Esophagus squamous epithelium (tissue), 4 donors: ENCODE measurements around the gene SHF.

Experiments used
- CTCF ChIP-seq, 6 experiments: fragments of 450-650 bp in 4 of 6; fragments of 200-600 bp in 2 of 6; sonication (generic) in 2 of 6; IDR thresholded peaks; one replicate each; pipeline ENCODE4 v1.5.1; 2016 to 2019; ENCODE audit warnings: antibody characterized with exemption in 6 of 6, mild to moderate bottlenecking in 4 of 6, moderate library complexity in 4 of 6
- POLR2A ChIP-seq, 4 donors: fragments of 450-650 bp; IDR thresholded peaks; one replicate each; pipeline ENCODE4 v1.6.1; 2017; ENCODE audit warnings: antibody characterized with exemption in 4 of 4, mild to moderate bottlenecking in 4 of 4, moderate library complexity in 3 of 4

- TF ChIP-seq CTCF (IDR thresholded peaks at IDR 0.05) (no peak), POLR2A (IDR thresholded peaks at IDR 0.05) (peak in 1 of 4 donors; percentile 51)
Measured at GRCh38 chr15:45187894-45188830, at the start of gene SHF.
